Pulmonary artery endothelial cell (primary cell): ENCODE measurements around the gene NTRK1. TPM values are rescaled to one million over a fixed set of nuclear protein-coding genes. Genes with fewer than 3 reads are reported as not detected.
"Not testable (repeated sequence)": the region's sequence is repeated elsewhere in the genome, so short reads cannot be mapped to it uniquely, and the experiment has no call there.

Source experiments
- DNase-seq: peaks from one replicate; pipeline ENCODE4 v3.0.0-alpha.2; 2011; ENCODE audit warnings: low read depth, low spot score
- total RNA-seq: library from RNA; depleted of rRNA; stranded (reverse); fragments of >200 nt; gene quantifications from 2 replicates; pipeline ENCODE4 v1.2.3, GENCODE V29; 2014

Gene NTRK1
- total RNA-seq, 1 donor from 2014 or later = under 0.01 TPM

- DNase-seq = no peak
Measured at GRCh38 chr1:156912861-156913808, 52.5 kb downstream of the NTRK1 start.

GRCh38 chr1:156913809-156914387, 53.2 kb downstream of the NTRK1 start:
- DNase-seq = no peak

- DNase-seq = no peak
Measured at GRCh38 chr1:156914440-156914856, 53.8 kb downstream of the NTRK1 start.

GRCh38 chr1:156920233-156921052, 59.8 kb downstream of the NTRK1 start, which contains the start of gene LRRC71:
Gene LRRC71, plus strand, starts transcription at chr1:156920632. Its CDS starts 172 bp downstream, at chr1:156920804.
- DNase-seq = no peak

- DNase-seq = no peak
Measured at GRCh38 chr1:156921053-156921529, 60.4 kb downstream of the NTRK1 start.

GRCh38 chr1:156922986-156923669, 62.5 kb downstream of the NTRK1 start:
- no peak for DNase-seq

- DNase-seq = no peak
Measured at GRCh38 chr1:156923670-156924477, 63.2 kb downstream of the NTRK1 start.

GRCh38 chr1:156924478-156925153, 64.0 kb downstream of the NTRK1 start:
- no peak for DNase-seq

DNA sequence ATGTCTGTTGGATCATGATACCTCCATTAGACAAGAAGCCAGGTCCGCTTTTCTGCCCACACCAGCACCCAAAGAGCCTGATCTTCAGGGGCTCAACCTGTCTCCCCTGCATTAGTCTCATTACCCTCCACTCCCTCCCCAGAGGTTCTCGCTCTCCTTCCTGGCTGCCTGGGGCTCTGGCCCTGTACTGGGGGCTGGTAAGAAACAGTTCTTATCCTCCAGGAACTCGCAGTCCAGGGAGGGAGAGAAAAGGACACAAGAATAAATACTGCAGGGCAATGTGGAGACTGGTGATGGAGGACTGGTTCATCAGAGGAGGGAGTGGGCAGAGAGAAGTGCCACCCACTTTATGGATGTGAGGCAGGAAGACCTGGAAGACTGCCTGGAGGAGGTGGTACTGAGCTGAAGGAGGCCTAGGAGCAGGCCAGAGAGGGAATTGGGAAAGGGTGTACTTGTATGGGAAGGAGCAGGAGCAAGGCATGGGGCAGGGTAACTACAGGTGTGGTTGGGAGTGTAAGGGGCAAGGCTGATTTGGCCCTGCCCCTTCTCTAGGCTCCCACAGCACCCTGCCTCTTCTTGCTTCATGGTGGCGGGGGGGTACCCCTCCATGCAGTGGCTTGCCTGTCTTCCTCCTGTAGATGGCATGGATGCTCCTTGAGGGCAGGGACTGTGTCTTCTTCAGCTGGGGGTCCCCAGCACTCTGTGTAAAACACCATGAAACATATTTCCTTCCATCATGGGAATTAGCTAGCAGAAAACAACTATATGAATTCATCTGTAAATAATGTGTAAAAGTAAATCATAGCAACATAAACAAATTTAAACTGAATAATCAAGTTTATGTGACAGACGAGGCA, 64.7 kb downstream of the NTRK1 start:
- no peak for DNase-seq

- no peak for DNase-seq
Measured at GRCh38 chr1:156926175-156926574, 65.5 kb downstream of the NTRK1 start.

DNA sequence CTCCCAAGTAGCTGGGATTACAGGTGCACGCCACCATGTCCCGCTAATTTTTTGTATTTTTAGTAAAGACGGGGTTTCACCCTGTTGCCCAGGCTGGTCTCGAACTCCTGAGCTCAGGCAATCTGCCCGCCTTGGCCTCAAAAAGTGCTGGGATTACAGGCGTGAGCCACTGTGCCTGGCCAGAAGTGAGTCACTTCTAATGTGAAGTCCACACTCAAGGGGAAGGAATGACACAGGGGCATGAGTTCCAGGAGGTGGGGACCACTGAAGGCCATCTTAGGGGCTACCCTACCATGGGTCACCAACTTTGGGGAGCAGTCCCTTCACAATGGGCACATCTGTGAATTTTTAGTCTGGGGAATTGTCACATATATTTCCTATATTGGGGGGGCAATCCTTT, 66.0 kb downstream of the NTRK1 start:
- not testable (repeated sequence) for DNase-seq

GRCh38 chr1:156927215-156928042, 66.8 kb downstream of the NTRK1 start:
- peak; percentile 41 for DNase-seq

DNA sequence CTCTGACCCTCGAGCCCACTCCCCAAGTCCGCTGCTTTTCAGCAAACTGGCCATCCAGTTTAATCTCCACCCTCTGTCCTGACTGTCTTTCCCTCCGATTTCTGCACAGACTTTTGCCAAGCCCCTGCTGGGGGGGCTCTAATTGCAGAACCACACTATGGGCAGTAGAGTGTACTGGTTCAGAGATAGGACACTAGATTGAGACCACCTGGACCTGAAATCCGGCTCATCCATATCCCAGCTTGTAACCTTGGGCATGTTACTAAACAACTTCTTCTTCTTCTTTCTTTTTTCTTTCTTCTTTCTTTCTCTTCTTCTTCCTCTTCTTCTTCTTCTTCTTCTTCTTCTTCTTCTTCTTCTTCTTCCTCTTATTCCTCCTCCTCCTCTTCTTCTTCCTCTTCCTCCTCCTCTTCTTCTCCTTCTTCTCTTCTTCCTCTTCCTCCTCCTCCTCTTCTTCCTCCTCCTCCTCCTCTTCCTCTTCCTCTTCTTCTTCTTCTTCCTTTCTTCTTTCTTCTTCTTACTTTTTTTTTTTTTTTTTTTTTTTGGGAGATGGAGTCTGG, 67.5 kb downstream of the NTRK1 start:
- no peak for DNase-seq

GRCh38 chr1:156929596-156930238, 69.1 kb downstream of the NTRK1 start:
- no peak for DNase-seq

DNA sequence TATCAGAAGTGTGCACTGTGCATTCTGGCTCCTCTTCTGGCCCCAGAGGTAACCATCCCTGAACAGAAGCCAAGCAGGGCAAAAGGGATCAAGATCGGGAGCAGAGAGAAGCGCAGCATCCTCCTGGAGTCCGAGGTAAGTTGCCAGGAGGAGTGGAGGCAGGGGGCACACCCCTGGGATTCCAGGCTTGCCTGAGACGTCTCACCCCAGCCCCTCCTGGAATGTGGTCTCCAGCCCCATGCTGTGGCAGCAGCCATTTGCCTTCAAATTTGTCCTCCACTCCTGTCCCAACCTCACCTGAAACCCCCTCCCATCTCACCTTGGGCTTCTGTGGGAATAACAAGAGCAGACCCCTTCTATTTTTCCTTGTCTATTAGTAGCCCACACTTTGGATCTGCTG, 69.8 kb downstream of the NTRK1 start:
- DNase-seq = no peak
